BE2C (cell line): ENCODE measurements around the gene SHD.

Experiments
- DNase-seq: peaks from one replicate; pipeline ENCODE4 v3.0.0-alpha.2; 2020
- H3K27me3 ChIP-seq: fragments of 250-450 bp; sonication (Bioruptor Pico); 2 replicates; pipeline ENCODE4 v1.5.1; 2020; ENCODE audit warnings: mild to moderate bottlenecking
- H3K36me3 ChIP-seq: fragments of 250-450 bp; sonication (Bioruptor Pico); 2 replicates; pipeline ENCODE4 v1.5.1; 2020; ENCODE audit warnings: mild to moderate bottlenecking
- H3K4me1 ChIP-seq: fragments of 250-450 bp; sonication (Bioruptor Pico); 2 replicates; pipeline ENCODE4 v1.5.1; 2020
- H3K4me3 ChIP-seq: 2 replicates; pipeline ENCODE4 v1.5.1; 2011; ENCODE audit warnings: low read depth, low read length
- H3K9me3 ChIP-seq: fragments of 250-450 bp; sonication (Bioruptor Pico); 2 replicates; pipeline ENCODE4 v1.5.1; 2020
- CTCF ChIP-seq: IDR thresholded peaks from 2 replicates; pipeline ENCODE4 v1.5.1; 2012; ENCODE audit warnings: mild to moderate bottlenecking, low read depth, low read length

The SHD gene

GRCh38 chr19:4323692-4324091 is 44.6 kb downstream of the SHD start:
- Histone ChIP-seq H3K4me1 (peaks cover 2% of the 10 kb centered on the region), H3K27me3 (no peaks in the 10 kb centered on the region), H3K4me3 (no peak overlapping the region), H3K9me3 (peaks cover 1% of the 10 kb centered on the region; the same call in 1 of the 2 replicates), H3K36me3 (no peaks in the 10 kb centered on the region)
- TF ChIP-seq CTCF, result no peak
- DNase-seq, result no peak

- Histone ChIP-seq H3K36me3 (no peaks in the 10 kb centered on the region), H3K4me3 (no peak overlapping the region), H3K4me1 (peaks cover 2% of the 10 kb centered on the region), H3K9me3 (peaks cover 4% of the 10 kb centered on the region; the same call in 1 of the 2 replicates), H3K27me3 (no peaks in the 10 kb centered on the region)
- no peak for TF ChIP-seq CTCF
- DNase-seq, result no peak
Measured at GRCh38 chr19:4324228-4324627, 45.2 kb downstream of the SHD start.

GRCh38 chr19:4326215-4326836 is 47.3 kb downstream of the SHD start:
- DNase-seq, result no peak
- Histone ChIP-seq H3K27me3 (no peaks in the 10 kb centered on the region), H3K9me3 (peaks cover 4% of the 10 kb centered on the region; the same call in 1 of the 2 replicates), H3K36me3 (no peaks in the 10 kb centered on the region), H3K4me3 (no peak overlapping the region), H3K4me1 (peaks cover 2% of the 10 kb centered on the region)
- TF ChIP-seq CTCF, result no peak

GRCh38 chr19:4326837-4327251 is 47.8 kb downstream of the SHD start:
- peaks cover 4% of the 10 kb centered on the region; the same call in 1 of the 2 replicates for H3K9me3 ChIP-seq
- TF ChIP-seq CTCF, result no peak
- DNase-seq, result no peak
- peaks cover 2% of the 10 kb centered on the region for H3K4me1 ChIP-seq
- H3K36me3 ChIP-seq, result no peaks in the 10 kb centered on the region
- no peaks in the 10 kb centered on the region for H3K27me3 ChIP-seq
- H3K4me3 ChIP-seq, result no peak overlapping the region

GRCh38 chr19:4327252-4327876 is 48.3 kb downstream of the SHD start:
- Histone ChIP-seq H3K4me3 (no peak overlapping the region), H3K36me3 (no peaks in the 10 kb centered on the region), H3K4me1 (peaks cover 2% of the 10 kb centered on the region)

More at GRCh38 chr19:4327252-4327876, 48.3 kb downstream of the SHD start:
- no peaks in the 10 kb centered on the region for H3K27me3 ChIP-seq
- H3K9me3 ChIP-seq, result peaks cover 4% of the 10 kb centered on the region; the same call in 1 of the 2 replicates
- no peak for TF ChIP-seq CTCF
- DNase-seq, result peak; percentile 83
